Parathyroid adenoma (tissue), 2 donors: ENCODE measurements around the gene SLC15A4.

ENCODE experiments used
- H2AFZ ChIP-seq: fragments of 300-600 bp; sonication (generic); one replicate; pipeline ENCODE4 v1.7.0; 2017; ENCODE audit warnings: antibody characterized with exemption, mild to moderate bottlenecking
- H3K27ac ChIP-seq: fragments of 300-600 bp; sonication (generic); one replicate; pipeline ENCODE4 v1.7.0; 2017
- H3K27me3 ChIP-seq: fragments of 300-600 bp; sonication (generic); one replicate; pipeline ENCODE4 v1.7.0; 2017; ENCODE audit warnings: low read length; ENCODE audit not compliant: control insufficient read depth, insufficient read depth
- H3K36me3 ChIP-seq: fragments of 300-600 bp; sonication (generic); one replicate; pipeline ENCODE4 v1.7.0; 2017; ENCODE audit warnings: low read length; ENCODE audit not compliant: control insufficient read depth, insufficient read depth
- H3K4me1 ChIP-seq: fragments of 300-600 bp; sonication (generic); one replicate; pipeline ENCODE4 v1.7.0; 2017; ENCODE audit warnings: control low read depth
- H3K4me2 ChIP-seq: fragments of 300-600 bp; sonication (generic); one replicate; pipeline ENCODE4 v1.7.0; 2017; ENCODE audit warnings: low read length
- H3K4me3 ChIP-seq: fragments of 300-600 bp; sonication (generic); one replicate; pipeline ENCODE4 v1.7.0; 2017; ENCODE audit warnings: low read depth, low read length
- H3K79me2 ChIP-seq: fragments of 300-600 bp; sonication (generic); one replicate; pipeline ENCODE4 v1.7.0; 2017; ENCODE audit warnings: control low read depth
- H3K9ac ChIP-seq: fragments of 300-600 bp; sonication (generic); one replicate; pipeline ENCODE4 v1.7.0; 2017; ENCODE audit warnings: mild to moderate bottlenecking
- H3K9me3 ChIP-seq: fragments of 300-600 bp; sonication (generic); one replicate; pipeline ENCODE4 v1.7.0; 2017; ENCODE audit warnings: low read length; ENCODE audit not compliant: control insufficient read depth
- TF ChIP-seq, protein P1 (sequence below): fragments of 300-600 bp; sonication (generic); IDR thresholded peaks from one replicate; pipeline ENCODE4 v1.7.0; 2017; ENCODE audit warnings: antibody characterized with exemption, mild to moderate bottlenecking
- donor health status: primary hyperparathyroidism.

SLC15A4 gene

GRCh38 chr12:128816643-128816920 is 7.2 kb downstream of the SLC15A4 start:
- no peaks in the 10 kb centered on the region for H3K27me3 ChIP-seq
- no peak overlapping the region for H3K4me2 ChIP-seq
- H3K9me3 ChIP-seq = no peaks in the 10 kb centered on the region
- no peak overlapping the region for H3K9ac ChIP-seq
- TF ChIP-seq, protein P1, sequence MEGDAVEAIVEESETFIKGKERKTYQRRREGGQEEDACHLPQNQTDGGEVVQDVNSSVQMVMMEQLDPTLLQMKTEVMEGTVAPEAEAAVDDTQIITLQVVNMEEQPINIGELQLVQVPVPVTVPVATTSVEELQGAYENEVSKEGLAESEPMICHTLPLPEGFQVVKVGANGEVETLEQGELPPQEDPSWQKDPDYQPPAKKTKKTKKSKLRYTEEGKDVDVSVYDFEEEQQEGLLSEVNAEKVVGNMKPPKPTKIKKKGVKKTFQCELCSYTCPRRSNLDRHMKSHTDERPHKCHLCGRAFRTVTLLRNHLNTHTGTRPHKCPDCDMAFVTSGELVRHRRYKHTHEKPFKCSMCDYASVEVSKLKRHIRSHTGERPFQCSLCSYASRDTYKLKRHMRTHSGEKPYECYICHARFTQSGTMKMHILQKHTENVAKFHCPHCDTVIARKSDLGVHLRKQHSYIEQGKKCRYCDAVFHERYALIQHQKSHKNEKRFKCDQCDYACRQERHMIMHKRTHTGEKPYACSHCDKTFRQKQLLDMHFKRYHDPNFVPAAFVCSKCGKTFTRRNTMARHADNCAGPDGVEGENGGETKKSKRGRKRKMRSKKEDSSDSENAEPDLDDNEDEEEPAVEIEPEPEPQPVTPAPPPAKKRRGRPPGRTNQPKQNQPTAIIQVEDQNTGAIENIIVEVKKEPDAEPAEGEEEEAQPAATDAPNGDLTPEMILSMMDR = no peak
- no peak overlapping the region for H3K4me3 ChIP-seq
- no peak overlapping the region for H3K27ac ChIP-seq
- H3K36me3 ChIP-seq = no peaks in the 10 kb centered on the region
- peaks cover 15% of the 10 kb centered on the region for H3K4me1 ChIP-seq
- H3K79me2 ChIP-seq = peaks cover 56% of the 10 kb centered on the region
- H2AFZ ChIP-seq = no peak overlapping the region

- H3K27ac ChIP-seq = no peak overlapping the region
- H3K27me3 ChIP-seq = no peaks in the 10 kb centered on the region
- no peak overlapping the region for H3K9ac ChIP-seq
- peaks cover 15% of the 10 kb centered on the region for H3K4me1 ChIP-seq
- H3K4me3 ChIP-seq = no peak overlapping the region
- H2AFZ ChIP-seq = no peak overlapping the region
- no peak overlapping the region for H3K4me2 ChIP-seq
- no peaks in the 10 kb centered on the region for H3K9me3 ChIP-seq
- peaks cover 56% of the 10 kb centered on the region for H3K79me2 ChIP-seq
- TF ChIP-seq, protein P1 = no peak
- H3K36me3 ChIP-seq = no peaks in the 10 kb centered on the region
Observed at GRCh38 chr12:128815779-128816642, 7.7 kb downstream of the SLC15A4 start.

DNA sequence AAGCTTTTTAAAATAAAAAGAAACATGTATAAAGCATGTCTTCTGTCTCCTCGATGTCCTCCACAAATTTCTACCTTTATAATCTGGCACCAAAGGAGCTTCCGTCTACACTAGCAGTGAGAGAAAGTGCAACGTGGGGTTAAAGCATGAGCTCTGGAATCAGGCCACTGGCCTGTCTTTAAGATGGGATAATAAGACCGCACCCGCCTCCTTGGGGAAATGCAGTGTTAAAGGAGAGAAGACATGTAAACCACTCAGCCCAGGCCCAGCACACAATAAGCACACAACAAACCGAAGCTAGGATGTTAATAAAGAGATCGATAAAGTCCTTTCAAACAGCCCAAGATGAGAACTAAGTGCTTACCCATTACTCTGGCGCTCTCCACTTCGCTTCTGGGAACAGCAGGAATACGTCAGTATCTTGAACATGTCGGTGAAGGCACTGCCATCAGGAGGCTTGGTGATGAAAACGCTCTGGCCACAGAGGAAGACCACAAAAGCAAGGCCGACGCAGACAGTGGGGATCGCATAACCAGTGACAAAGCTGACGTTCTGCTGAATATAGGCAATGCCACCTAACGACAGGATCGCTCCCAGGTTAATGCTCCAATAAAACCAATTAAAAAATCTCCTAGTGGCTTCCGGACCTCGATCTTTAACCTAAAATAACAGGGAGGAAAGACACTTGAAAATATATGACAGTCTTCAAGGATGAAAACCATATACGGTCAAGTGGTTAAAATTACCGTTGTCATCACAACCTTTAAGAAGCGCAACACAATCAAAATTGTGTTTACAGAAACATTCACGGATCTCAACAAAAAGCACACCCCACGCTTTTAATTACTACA is 9.1 kb downstream of the SLC15A4 start:
- H3K9ac ChIP-seq = no peak overlapping the region
- H3K27ac ChIP-seq = no peak overlapping the region
- H3K27me3 ChIP-seq = no peaks in the 10 kb centered on the region
- H3K36me3 ChIP-seq = no peaks in the 10 kb centered on the region
- H3K4me1 ChIP-seq = peaks cover 24% of the 10 kb centered on the region
- TF ChIP-seq, protein P1 = no peak
- H2AFZ ChIP-seq = no peak overlapping the region
- H3K4me3 ChIP-seq = no peak overlapping the region
- H3K4me2 ChIP-seq = no peak overlapping the region
- H3K9me3 ChIP-seq = no peaks in the 10 kb centered on the region
- H3K79me2 ChIP-seq = peaks cover 49% of the 10 kb centered on the region

GRCh38 chr12:128813883-128814282 is 9.9 kb downstream of the SLC15A4 start:
- H3K4me1 ChIP-seq = peaks cover 24% of the 10 kb centered on the region
- no peak overlapping the region for H3K27ac ChIP-seq
- no peak overlapping the region for H3K4me3 ChIP-seq

More at GRCh38 chr12:128813883-128814282, 9.9 kb downstream of the SLC15A4 start:
- H3K27me3 ChIP-seq = no peaks in the 10 kb centered on the region
- H3K4me2 ChIP-seq = no peak overlapping the region
- no peaks in the 10 kb centered on the region for H3K36me3 ChIP-seq
- H3K9me3 ChIP-seq = no peaks in the 10 kb centered on the region
- no peak overlapping the region for H2AFZ ChIP-seq
- no peak overlapping the region for H3K9ac ChIP-seq
- TF ChIP-seq, protein P1 = no peak
- H3K79me2 ChIP-seq = peaks cover 44% of the 10 kb centered on the region
